A549 (cell line): ENCODE measurements around the gene RUNX2. TPM values are rescaled to one million over a fixed set of nuclear protein-coding genes. Genes with fewer than 3 reads are reported as not detected.

Experiments used
- ATAC-seq, 2 experiments: fragments of 200-7000 bp in 1 of 2; fragments of >200 bp in 1 of 2; cut with Nextera tagmentation in 1 of 2; cut with Tn5 transposase in 1 of 2; 3 replicates each; pipeline versions ENCODE4 v1.8.0 to v1.9.1; 2018 to 2020; ENCODE audit warnings: mild to moderate bottlenecking in 1 of 2, moderate library complexity in 1 of 2
- CTCF ChIA-PET: fragments of 300-600 bp; sonication (Branson Sonifier 250); formaldehyde crosslinking; extraction: SDS; loops from one replicate; lab custom pipeline; 2021; ENCODE audit warnings: antibody characterized with exemption, inconsistent platforms; lab: Yijun Ruan, JAX
- POLR2A ChIA-PET: fragments of 350-600 bp; formaldehyde crosslinking; extraction: SDS; loops from one replicate; lab custom pipeline; 2021; ENCODE audit warnings: antibody characterized with exemption, inconsistent platforms; lab: Yijun Ruan, JAX
- DNase-seq, 2 experiments: peaks; one replicate each; pipeline versions ENCODE4 v3.0.0 to v3.0.0-alpha.2; 2011 to 2016; ENCODE audit warnings: low read depth in 1 of 2, low spot score in 1 of 2
- FAIRE-seq: peaks from 2 replicates; lab custom pipeline; 2011; peaks lifted over from hg19 to GRCh38; lab: Jason Lieb, UNC
- H3K27ac ChIP-seq, 2 experiments: fragments of >200 bp; sonication (Bioruptor Twin); formaldehyde crosslinking; 3 replicates each; pipeline ENCODE4 v1.5.1; 2016 to 2017
- H3K4me1 ChIP-seq: fragments of >200 bp; sonication (Bioruptor Twin); formaldehyde crosslinking; 3 replicates; pipeline ENCODE4 v1.6.1; 2016
- H3K4me2 ChIP-seq: fragments of >200 bp; sonication (Bioruptor Twin); formaldehyde crosslinking; 3 replicates; pipeline ENCODE4 v1.6.1; 2016
- H3K4me3 ChIP-seq: fragments of >200 bp; sonication (Bioruptor Twin); formaldehyde crosslinking; 3 replicates; pipeline ENCODE4 v1.5.1; 2016
- H3K9me3 ChIP-seq: fragments of >200 bp; sonication (Bioruptor Twin); formaldehyde crosslinking; 3 replicates; pipeline ENCODE4 v1.6.1; 2016
- BCL3 ChIP-seq: fragments of >200 bp; sonication (Bioruptor Twin); formaldehyde crosslinking; IDR thresholded peaks from 3 replicates; pipeline ENCODE4 v1.6.1; 2016
- BHLHE40 ChIP-seq: IDR thresholded peaks from 2 replicates; pipeline ENCODE4 v1.6.1; 2012; ENCODE audit warnings: low read depth, low read length, inconsistent platforms
- CHD2 ChIP-seq: fragments of 150-350 bp; IDR thresholded peaks from 2 replicates; pipeline ENCODE4 v1.6.1; 2014; ENCODE audit warnings: low read length; ENCODE audit not compliant: partially characterized antibody
- CHD4 ChIP-seq: fragments of 200-600 bp; sonication (generic); IDR thresholded peaks from 2 replicates; pipeline ENCODE4 v1.6.1; 2016; ENCODE audit warnings: antibody characterized with exemption, mild to moderate bottlenecking, borderline replicate concordance
- FOSB ChIP-seq: fragments of 250-450 bp; sonication (Bioruptor Pico); IDR thresholded peaks from 2 replicates; pipeline ENCODE4 v1.5.0; 2020; ENCODE audit warnings: mild to moderate bottlenecking, moderate library complexity
- FOSL2 ChIP-seq, 2 experiments: fragments of 450-650 bp in 1 of 2; fragments of >200 bp in 1 of 2; sonication (Bioruptor Twin) in 1 of 2; formaldehyde crosslinking; IDR thresholded peaks; 2 replicates each; pipeline versions ENCODE4 v1.5.0 to v1.6.1; 2016 to 2020; ENCODE audit warnings: mild to moderate bottlenecking in 1 of 2, moderate library complexity in 1 of 2
- FOXS1 ChIP-seq: fragments of 250-450 bp; sonication (Bioruptor Pico); IDR thresholded peaks from 2 replicates; pipeline ENCODE4 v1.5.0; 2020; ENCODE audit warnings: mild to moderate bottlenecking, moderate library complexity
- HMGXB4 ChIP-seq: fragments of 250-450 bp; sonication (Bioruptor Pico); IDR thresholded peaks from 2 replicates; pipeline ENCODE4 v1.5.0; 2021; ENCODE audit warnings: mild to moderate bottlenecking, moderate library complexity, borderline replicate concordance
- KDM1A ChIP-seq: fragments of 200-600 bp; sonication (generic); IDR thresholded peaks from 2 replicates; pipeline ENCODE4 v1.6.1; 2016; ENCODE audit warnings: low read depth, mild to moderate bottlenecking
- MAX ChIP-seq: IDR thresholded peaks from 2 replicates; pipeline ENCODE4 v1.6.1; 2012
- NPAS2 ChIP-seq: fragments of 250-450 bp; sonication (Bioruptor Pico); IDR thresholded peaks from 2 replicates; pipeline ENCODE4 v1.8.0; 2022; ENCODE audit warnings: mild to moderate bottlenecking, moderate library complexity, borderline replicate concordance
- NR3C1 ChIP-seq: fragments of >200 bp; sonication (Bioruptor Twin); formaldehyde crosslinking; IDR thresholded peaks from 3 replicates; pipeline ENCODE4 v1.6.1; 2017
- RCOR1 ChIP-seq: fragments of 150-350 bp; IDR thresholded peaks from 2 replicates; pipeline ENCODE4 v1.6.1; 2014; ENCODE audit warnings: antibody characterized with exemption, low read length, low read depth
- RFX5 ChIP-seq: fragments of 450-650 bp; IDR thresholded peaks from 2 replicates; pipeline ENCODE4 v1.7.1; 2014; ENCODE audit warnings: antibody characterized with exemption, mild to moderate bottlenecking, moderate library complexity
- ZFP36 ChIP-seq: fragments of 450-650 bp; IDR thresholded peaks from 2 replicates; pipeline ENCODE4 v1.6.1; 2014; ENCODE audit warnings: borderline replicate concordance; ENCODE audit not compliant: partially characterized antibody
- WGBS: methylation state at CpG from one replicate; pipeline ENCODE4 v1.1.6; 2017; ENCODE audit errors: missing lambda C conversion rate; 5-methylcytosine and 5-hydroxymethylcytosine counted together
- polyA plus RNA-seq, 4 experiments: library from polyadenylated mRNA; depleted of rRNA in 3 of 4; stranded (reverse); fragments of >200 nt; fragmentation: RNase III in 1 of 4; extraction: RNeasy Plus Mini Kit Qiagen cat#74134 plus additional on column Dnase treatment in 1 of 4; gene quantifications; 2 replicates in 3 of 4; 3 replicates in 1 of 4; pipeline ENCODE4 v1.2.3, GENCODE V29; 2011 to 2017
- TF ChIP-seq, protein P1 (sequence below): IDR thresholded peaks from 2 replicates; pipeline ENCODE4 v1.6.1; 2012; ENCODE audit warnings: low read depth, borderline replicate concordance
- TF ChIP-seq, protein P2 (sequence below): fragments of 150-350 bp; IDR thresholded peaks from 2 replicates; pipeline ENCODE4 v1.6.1; 2014; ENCODE audit warnings: low read depth, mild to moderate bottlenecking, low read length
- TF ChIP-seq, protein P3 (sequence below): fragments of >200 bp; sonication (Bioruptor Twin); formaldehyde crosslinking; IDR thresholded peaks from 3 replicates; pipeline ENCODE4 v1.5.1; 2016

RUNX2 gene
- polyA plus RNA-seq, 2 of the 4 experiments (the other 2 are of a cell fraction), result 0.13 to 0.83 TPM

GRCh38 chr6:45344900-45345299 is 16.8 kb downstream of the RUNX2 start:
- ChIA-PET CTCF (no interaction called here), POLR2A (no interaction called here)
- Histone ChIP-seq H3K27ac (no peak overlapping the region), H3K4me1 (no peaks in the 10 kb centered on the region), H3K4me3 (no peak overlapping the region), H3K9me3 (no peaks in the 10 kb centered on the region), H3K4me2 (no peak overlapping the region)
- DNase-seq, result no peak
- WGBS, result 47% methylated on average over 2 of the region's 2 CpGs
- no peak for ATAC-seq
- TF ChIP-seq, protein P1, sequence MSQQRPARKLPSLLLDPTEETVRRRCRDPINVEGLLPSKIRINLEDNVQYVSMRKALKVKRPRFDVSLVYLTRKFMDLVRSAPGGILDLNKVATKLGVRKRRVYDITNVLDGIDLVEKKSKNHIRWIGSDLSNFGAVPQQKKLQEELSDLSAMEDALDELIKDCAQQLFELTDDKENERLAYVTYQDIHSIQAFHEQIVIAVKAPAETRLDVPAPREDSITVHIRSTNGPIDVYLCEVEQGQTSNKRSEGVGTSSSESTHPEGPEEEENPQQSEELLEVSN, result no peak
- TF ChIP-seq, protein P2, sequence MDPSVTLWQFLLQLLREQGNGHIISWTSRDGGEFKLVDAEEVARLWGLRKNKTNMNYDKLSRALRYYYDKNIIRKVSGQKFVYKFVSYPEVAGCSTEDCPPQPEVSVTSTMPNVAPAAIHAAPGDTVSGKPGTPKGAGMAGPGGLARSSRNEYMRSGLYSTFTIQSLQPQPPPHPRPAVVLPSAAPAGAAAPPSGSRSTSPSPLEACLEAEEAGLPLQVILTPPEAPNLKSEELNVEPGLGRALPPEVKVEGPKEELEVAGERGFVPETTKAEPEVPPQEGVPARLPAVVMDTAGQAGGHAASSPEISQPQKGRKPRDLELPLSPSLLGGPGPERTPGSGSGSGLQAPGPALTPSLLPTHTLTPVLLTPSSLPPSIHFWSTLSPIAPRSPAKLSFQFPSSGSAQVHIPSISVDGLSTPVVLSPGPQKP, result no peak
- TF ChIP-seq RCOR1 (no peak), KDM1A (no peak), FOSL2 (IDR thresholded peaks at IDR 0.05) (no peak), FOSL2 (CRISPR knock-in tag; IDR thresholded peaks at IDR 0.05) (no peak), CHD2 (no peak), NR3C1 (no peak), BCL3 (no peak), MAX (no peak), ZFP36 (no peak), FOXS1 (CRISPR knock-in tag) (no peak), HMGXB4 (CRISPR knock-in tag) (no peak)
- TF ChIP-seq, protein P3, sequence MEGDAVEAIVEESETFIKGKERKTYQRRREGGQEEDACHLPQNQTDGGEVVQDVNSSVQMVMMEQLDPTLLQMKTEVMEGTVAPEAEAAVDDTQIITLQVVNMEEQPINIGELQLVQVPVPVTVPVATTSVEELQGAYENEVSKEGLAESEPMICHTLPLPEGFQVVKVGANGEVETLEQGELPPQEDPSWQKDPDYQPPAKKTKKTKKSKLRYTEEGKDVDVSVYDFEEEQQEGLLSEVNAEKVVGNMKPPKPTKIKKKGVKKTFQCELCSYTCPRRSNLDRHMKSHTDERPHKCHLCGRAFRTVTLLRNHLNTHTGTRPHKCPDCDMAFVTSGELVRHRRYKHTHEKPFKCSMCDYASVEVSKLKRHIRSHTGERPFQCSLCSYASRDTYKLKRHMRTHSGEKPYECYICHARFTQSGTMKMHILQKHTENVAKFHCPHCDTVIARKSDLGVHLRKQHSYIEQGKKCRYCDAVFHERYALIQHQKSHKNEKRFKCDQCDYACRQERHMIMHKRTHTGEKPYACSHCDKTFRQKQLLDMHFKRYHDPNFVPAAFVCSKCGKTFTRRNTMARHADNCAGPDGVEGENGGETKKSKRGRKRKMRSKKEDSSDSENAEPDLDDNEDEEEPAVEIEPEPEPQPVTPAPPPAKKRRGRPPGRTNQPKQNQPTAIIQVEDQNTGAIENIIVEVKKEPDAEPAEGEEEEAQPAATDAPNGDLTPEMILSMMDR, result no peak
- no peak for FAIRE-seq

GRCh38 chr6:45350186-45350710 is 22.1 kb downstream of the RUNX2 start:
- POLR2A ChIA-PET, result no interaction called here
- H3K27ac ChIP-seq, result no peak overlapping the region
- DNase-seq (no peak), ATAC-seq (no peak), FAIRE-seq (no peak)
- TF ChIP-seq RFX5, result no peak
- no peak for TF ChIP-seq NPAS2 (CRISPR knock-in tag)
- TF ChIP-seq CHD4, result no peak
- no peak for TF ChIP-seq FOSB (CRISPR knock-in tag)
- TF ChIP-seq, protein P2, result no peak
- no peak for TF ChIP-seq RCOR1
- no peak for TF ChIP-seq BHLHE40
- CTCF ChIA-PET, result no interaction called here
- no peaks in the 10 kb centered on the region for H3K9me3 ChIP-seq
- no peaks in the 10 kb centered on the region for H3K4me1 ChIP-seq
- no peak overlapping the region for H3K4me3 ChIP-seq
- no peak overlapping the region for H3K4me2 ChIP-seq
